H9 (cell line): ENCODE measurements around the gene GSC2. TPM values are rescaled to one million over a fixed set of nuclear protein-coding genes. Genes with fewer than 3 reads are reported as not detected.

ENCODE experiments used
- DNase-seq: peaks from one replicate; pipeline ENCODE4 v3.0.0-alpha.2; 2017
- H2AFZ ChIP-seq: one replicate; pipeline ENCODE4 v1.6.1; 2013; ENCODE audit warnings: mild to moderate bottlenecking, low read length, control low read depth, moderate library complexity
- H2AK5ac ChIP-seq: 2 replicates; pipeline ENCODE4 v1.6.1; 2013; ENCODE audit warnings: low read length, control low read depth, mixed read lengths; ENCODE audit not compliant: insufficient read length
- H2BK120ac ChIP-seq: one replicate; pipeline ENCODE4 v1.6.1; 2013; ENCODE audit warnings: low read depth, mild to moderate bottlenecking, low read length, control low read depth, inconsistent platforms; ENCODE audit not compliant: poor library complexity, severe bottlenecking
- H2BK12ac ChIP-seq: 2 replicates; pipeline ENCODE4 v1.6.1; 2013; ENCODE audit warnings: low read length, control low read depth, mixed read lengths, low read depth; ENCODE audit not compliant: insufficient read length
- H2BK15ac ChIP-seq: 2 replicates; pipeline ENCODE4 v1.6.1; 2013; ENCODE audit warnings: low read depth, low read length, control low read depth
- H2BK20ac ChIP-seq: one replicate; pipeline ENCODE4 v1.6.1; 2013; ENCODE audit warnings: low read depth, mild to moderate bottlenecking, low read length, control low read depth, inconsistent platforms; ENCODE audit not compliant: poor library complexity, severe bottlenecking
- H2BK5ac ChIP-seq: 2 replicates; pipeline ENCODE4 v1.6.1; 2013; ENCODE audit warnings: low read length, control low read depth, mixed read lengths; ENCODE audit not compliant: insufficient read length
- H3K14ac ChIP-seq: 2 replicates; pipeline ENCODE4 v1.6.1; 2013; ENCODE audit warnings: low read length, control low read depth; ENCODE audit not compliant: insufficient read depth
- H3K18ac ChIP-seq: 2 replicates; pipeline ENCODE4 v1.6.1; 2013; ENCODE audit warnings: low read depth, mild to moderate bottlenecking, mixed read lengths, low read length, control low read depth; ENCODE audit not compliant: insufficient read length
- H3K23ac ChIP-seq: 2 replicates; pipeline ENCODE4 v1.6.1; 2013; ENCODE audit warnings: low read length, control low read depth, mixed read lengths, low read depth; ENCODE audit not compliant: insufficient read length
- H3K23me2 ChIP-seq: 2 replicates; pipeline ENCODE4 v1.6.1; 2013; ENCODE audit warnings: low read depth, mild to moderate bottlenecking, mixed read lengths, low read length, control low read depth; ENCODE audit not compliant: insufficient read length, poor library complexity, severe bottlenecking
- H3K27ac ChIP-seq: 2 replicates; pipeline ENCODE4 v1.5.1; 2013; ENCODE audit warnings: low read length, control low read depth, mixed read lengths, low read depth; ENCODE audit not compliant: insufficient read length
- H3K27me3 ChIP-seq: 2 replicates; pipeline ENCODE4 v1.6.1; 2013; ENCODE audit warnings: low read length, control low read depth, inconsistent platforms; ENCODE audit not compliant: insufficient read depth
- H3K4ac ChIP-seq: 2 replicates; pipeline ENCODE4 v1.6.1; 2013; ENCODE audit warnings: low read depth, mild to moderate bottlenecking, control low read depth, inconsistent platforms, low read length, moderate library complexity
- H3K4me1 ChIP-seq: 2 replicates; pipeline ENCODE4 v1.6.1; 2013; ENCODE audit warnings: low read length, control low read depth, inconsistent platforms; ENCODE audit not compliant: insufficient read depth
- H3K4me2 ChIP-seq: 2 replicates; pipeline ENCODE4 v1.6.1; 2013; ENCODE audit warnings: low read length, control low read depth, mixed read lengths; ENCODE audit not compliant: insufficient read length, insufficient read depth
- H3K56ac ChIP-seq: 2 replicates; pipeline ENCODE4 v1.6.1; 2013; ENCODE audit warnings: low read depth, mild to moderate bottlenecking, mixed read lengths, low read length, control low read depth; ENCODE audit not compliant: insufficient read length
- H3K79me1 ChIP-seq: 2 replicates; pipeline ENCODE4 v1.6.1; 2013; ENCODE audit warnings: low read depth, mild to moderate bottlenecking, moderate library complexity, low read length, control low read depth, inconsistent platforms; ENCODE audit not compliant: insufficient read depth, poor library complexity, severe bottlenecking
- H3K79me2 ChIP-seq: 2 replicates; pipeline ENCODE4 v1.6.1; 2013; ENCODE audit warnings: low read length, control low read depth, inconsistent platforms; ENCODE audit not compliant: insufficient read depth
- H3K9ac ChIP-seq: 2 replicates; pipeline ENCODE4 v1.6.1; 2013; ENCODE audit warnings: low read length, control low read depth, mixed read lengths; ENCODE audit not compliant: insufficient read length; ENCODE audit errors: extremely low read depth
- H3K9me3 ChIP-seq: one replicate; pipeline ENCODE4 v1.6.1; 2013; ENCODE audit warnings: low read depth, low read length, inconsistent platforms; ENCODE audit not compliant: control insufficient read depth
- H3T11ph ChIP-seq: one replicate; pipeline ENCODE4 v1.6.1; 2013; ENCODE audit warnings: mild to moderate bottlenecking, low read length, control low read depth, inconsistent platforms
- H4K20me1 ChIP-seq: one replicate; pipeline ENCODE4 v1.6.1; 2013; ENCODE audit not compliant: control insufficient read depth, insufficient read length, insufficient read depth
- H4K5ac ChIP-seq: 2 replicates; pipeline ENCODE4 v1.6.1; 2013; ENCODE audit warnings: low read depth, mild to moderate bottlenecking, mixed read lengths, low read length, control low read depth; ENCODE audit not compliant: insufficient read length
- H4K8ac ChIP-seq: replicated peaks from 2 replicates; pipeline ENCODE4 v1.6.1; 2013; ENCODE audit warnings: low read length, control low read depth, mixed read lengths, low read depth; ENCODE audit not compliant: insufficient read length
- H4K91ac ChIP-seq: 2 replicates; pipeline ENCODE4 v1.6.1; 2013; ENCODE audit warnings: low read depth, mild to moderate bottlenecking, moderate library complexity, mixed read lengths, low read length, control low read depth; ENCODE audit not compliant: insufficient read length
- H3K27ac Mint-ChIP-seq, 3 experiments: 2 replicates in 2 of 3; 3 replicates in 1 of 3; pipeline ENCODE4 v1.8.0; 2020 to 2021; ENCODE audit warnings: mixed read lengths in 3 of 3, mild to moderate bottlenecking in 1 of 3, moderate library complexity in 1 of 3
- H3K27me3 Mint-ChIP-seq: 2 replicates; pipeline ENCODE4 v1.8.0; 2021; ENCODE audit warnings: low read depth, mild to moderate bottlenecking, moderate library complexity, mixed read lengths
- H3K36me3 Mint-ChIP-seq, 3 experiments: 2 replicates in 2 of 3; 3 replicates in 1 of 3; pipeline ENCODE4 v1.8.0; 2020 to 2021; ENCODE audit warnings: low read depth in 3 of 3, mixed read lengths in 3 of 3; ENCODE audit not compliant: insufficient read depth in 1 of 3
- H3K4me1 Mint-ChIP-seq, 2 experiments: 2 replicates each; pipeline ENCODE4 v1.8.0; 2020; ENCODE audit warnings: mixed read lengths in 2 of 2
- H3K4me3 Mint-ChIP-seq, 2 experiments: 2 replicates in 1 of 2; 3 replicates in 1 of 2; pipeline ENCODE4 v1.8.0; 2020 to 2021; ENCODE audit warnings: mild to moderate bottlenecking in 2 of 2, mixed read lengths in 2 of 2, moderate library complexity in 1 of 2
- H3K9me3 Mint-ChIP-seq, 2 experiments: 2 replicates in 1 of 2; 3 replicates in 1 of 2; pipeline ENCODE4 v1.8.0; 2020; ENCODE audit warnings: mild to moderate bottlenecking in 2 of 2, mixed read lengths in 2 of 2, moderate library complexity in 1 of 2
- WGBS: extraction: QIAGEN DNeasy Blood & Tissue Kit; methylation state at CpG from one replicate; pipeline ENCODE4 v1.1.7; 2013; ENCODE audit warnings: missing lambda C conversion rate, low lambda C conversion rate, mixed read lengths; ENCODE audit not compliant: insufficient read length; ENCODE audit errors: extremely low coverage; 5-methylcytosine and 5-hydroxymethylcytosine counted together
- total RNA-seq: library from RNA; stranded (reverse); gene quantifications from 2 replicates; pipeline ENCODE4 v1.2.1, GENCODE V29; 2021
- TF ChIP-seq, protein P1 (sequence below): fragments of 200-600 bp; sonication (generic); conservative IDR thresholded peaks from 3 replicates; pipeline ENCODE4 v1.8.0; 2021; ENCODE audit warnings: antibody characterized with exemption, mild to moderate bottlenecking

Gene GSC2
- total RNA-seq, 1 experiment from 2014 or later = 0.22 TPM

DNA sequence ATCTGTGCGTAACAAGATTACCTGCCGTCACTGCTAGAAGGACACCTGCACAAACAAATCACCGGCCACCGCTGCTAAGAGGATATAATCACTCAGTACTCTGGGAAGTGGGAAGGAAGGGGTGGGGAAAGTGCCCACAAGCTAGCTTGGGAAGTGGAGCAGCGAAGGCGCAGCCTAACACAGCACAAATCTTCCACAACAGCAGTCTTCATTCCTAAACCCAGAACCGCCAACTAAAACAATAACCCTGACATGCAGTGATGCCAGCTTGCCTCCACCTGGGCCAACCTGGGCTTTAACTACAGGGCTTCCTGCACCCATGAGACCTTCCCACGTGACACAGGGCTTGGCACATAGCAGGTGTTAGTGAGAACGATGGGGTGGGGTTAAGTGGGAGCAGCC, 33.0 kb downstream of the GSC2 start:
- no peak for DNase-seq
- no peak overlapping the region for H3K56ac ChIP-seq
- H3K36me3 Mint-ChIP-seq = peaks cover 0 to 4% (median 4%) of the 10 kb centered on the region in 3 experiments; a peak in 4 of 7 replicates
- H3K4ac ChIP-seq = no peak overlapping the region
- H3K4me2 ChIP-seq = no peak overlapping the region
- no CpG with 5 or more reads among the region's 9 CpGs for WGBS
- H2BK15ac ChIP-seq = no peak overlapping the region
- TF ChIP-seq, protein P1, sequence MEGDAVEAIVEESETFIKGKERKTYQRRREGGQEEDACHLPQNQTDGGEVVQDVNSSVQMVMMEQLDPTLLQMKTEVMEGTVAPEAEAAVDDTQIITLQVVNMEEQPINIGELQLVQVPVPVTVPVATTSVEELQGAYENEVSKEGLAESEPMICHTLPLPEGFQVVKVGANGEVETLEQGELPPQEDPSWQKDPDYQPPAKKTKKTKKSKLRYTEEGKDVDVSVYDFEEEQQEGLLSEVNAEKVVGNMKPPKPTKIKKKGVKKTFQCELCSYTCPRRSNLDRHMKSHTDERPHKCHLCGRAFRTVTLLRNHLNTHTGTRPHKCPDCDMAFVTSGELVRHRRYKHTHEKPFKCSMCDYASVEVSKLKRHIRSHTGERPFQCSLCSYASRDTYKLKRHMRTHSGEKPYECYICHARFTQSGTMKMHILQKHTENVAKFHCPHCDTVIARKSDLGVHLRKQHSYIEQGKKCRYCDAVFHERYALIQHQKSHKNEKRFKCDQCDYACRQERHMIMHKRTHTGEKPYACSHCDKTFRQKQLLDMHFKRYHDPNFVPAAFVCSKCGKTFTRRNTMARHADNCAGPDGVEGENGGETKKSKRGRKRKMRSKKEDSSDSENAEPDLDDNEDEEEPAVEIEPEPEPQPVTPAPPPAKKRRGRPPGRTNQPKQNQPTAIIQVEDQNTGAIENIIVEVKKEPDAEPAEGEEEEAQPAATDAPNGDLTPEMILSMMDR = no peak
- no peaks in the 10 kb centered on the region for H4K20me1 ChIP-seq
- peaks cover 6% of the 10 kb centered on the region for H3K23me2 ChIP-seq
- H3K9me3 Mint-ChIP-seq = no peaks in the 10 kb centered on the region
- H4K5ac ChIP-seq = no peak overlapping the region
- no peaks in the 10 kb centered on the region for H3K27me3 ChIP-seq
- H3K9ac ChIP-seq = no peak overlapping the region
- no peak overlapping the region for H2BK12ac ChIP-seq
- H3K27me3 Mint-ChIP-seq = no peaks in the 10 kb centered on the region
- no peak overlapping the region for H2AK5ac ChIP-seq
- H2BK20ac ChIP-seq = no peak overlapping the region
- H3K14ac ChIP-seq = no peak overlapping the region
- H2BK5ac ChIP-seq = no peak overlapping the region
- H2BK120ac ChIP-seq = no peak overlapping the region
- H2AFZ ChIP-seq = no peak overlapping the region
- H4K91ac ChIP-seq = no peak overlapping the region
- H3K79me1 ChIP-seq = peaks cover 11% of the 10 kb centered on the region
- H3K4me1 ChIP-seq = peaks cover 3% of the 10 kb centered on the region; the same call in 1 of the 2 replicates
- peaks cover 37% of the 10 kb centered on the region; the same call in 1 of the 2 replicates for H3K79me2 ChIP-seq
- H3K18ac ChIP-seq = no peak overlapping the region
- no peak overlapping the region for H3T11ph ChIP-seq
- H3K23ac ChIP-seq = no peak overlapping the region
- no peak overlapping the region for H4K8ac ChIP-seq
- no peak overlapping the region for H3K27ac ChIP-seq
- peaks cover 15 to 34% of the 10 kb centered on the region in 2 experiments for H3K4me1 Mint-ChIP-seq
- H3K27ac Mint-ChIP-seq = 0 out of 7 replicates have a peak overlapping the region, but pooled peaks of 1 of the 3 experiments have one; percentile 2
- no peaks in the 10 kb centered on the region for H3K9me3 ChIP-seq
- no peak overlapping the region for H3K4me3 Mint-ChIP-seq
